Epithelial cell of proximal tubule (primary cell): Measurements from ENCODE around the gene ZNF385B. TPM values are rescaled to one million over a fixed set of nuclear protein-coding genes. Genes with fewer than 3 reads are reported as not detected.
A peak's percentile ranks its signal among the peaks of the same experiment; 100 is the strongest.

Experiments
- DNase-seq: peaks from one replicate; pipeline ENCODE4 v3.0.0-alpha.2; 2011; ENCODE audit warnings: low read depth
- H3K4me3 ChIP-seq: 2 replicates; pipeline ENCODE4 v1.5.1; 2011; ENCODE audit warnings: low read depth, mild to moderate bottlenecking, low read length
- CTCF ChIP-seq: conservative IDR thresholded peaks from 2 replicates; pipeline ENCODE4 v1.5.1; 2012; ENCODE audit warnings: low read depth, mild to moderate bottlenecking, low read length
- total RNA-seq: library from RNA; depleted of rRNA; stranded (reverse); fragments of >200 nt; gene quantifications from 2 replicates; pipeline ENCODE4 v1.2.3, GENCODE V29; 2015

The ZNF385B gene
- total RNA-seq, 1 donor from 2014 or later: 0.69 TPM

GRCh38 chr2:179571721-179572120, 289.7 kb downstream of the ZNF385B start:
- no peak overlapping the region for H3K4me3 ChIP-seq
- DNase-seq: no peak
- TF ChIP-seq CTCF: no peak

- no peak for DNase-seq
- H3K4me3 ChIP-seq: no peak overlapping the region
- TF ChIP-seq CTCF: no peak
Observed at GRCh38 chr2:179571252-179571651, 290.2 kb downstream of the ZNF385B start.

GRCh38 chr2:179569831-179570233, 291.6 kb downstream of the ZNF385B start:
- no peak for DNase-seq
- no peak for TF ChIP-seq CTCF
- no peak overlapping the region for H3K4me3 ChIP-seq

- TF ChIP-seq CTCF: no peak
- no peak overlapping the region for H3K4me3 ChIP-seq
- DNase-seq: no peak
Observed at GRCh38 chr2:179565807-179566206, 295.6 kb downstream of the ZNF385B start.

GRCh38 chr2:179562330-179562885, 299.0 kb downstream of the ZNF385B start:
- H3K4me3 ChIP-seq: peak overlapping the region; percentile 47
- DNase-seq: no peak
- TF ChIP-seq CTCF: no peak

GRCh38 chr2:179561702-179562101, 299.7 kb downstream of the ZNF385B start:
- H3K4me3 ChIP-seq: peak overlapping the region; percentile 47
- no peak for TF ChIP-seq CTCF
- no peak for DNase-seq

GRCh38 chr2:179560257-179560735, 301.1 kb downstream of the ZNF385B start:
- DNase-seq: no peak
- no peak for TF ChIP-seq CTCF
- peak overlapping the region; percentile 47 for H3K4me3 ChIP-seq
